ENCODE data around the gene ARHGEF5.

GRCh38 chr7:144403649-144404061 lies 48.5 kb downstream of the ARHGEF5 start, which contains the start of gene NOBOX:
- no peak for TF ChIP-seq CTCF (IDR thresholded peaks at IDR 0.05 in 2 of 3, conservative IDR thresholded peaks at IDR 0.05 in 1 of 3; ENCODE audit: borderline replicate concordance in 1 of 3, insufficient read depth in 1 of 3, low read depth in 2 of 3, low read length in 2 of 3)
- no peak for TF ChIP-seq CEBPB (IDR thresholded peaks at IDR 0.05; ENCODE audit: low read depth)
- TF ChIP-seq REST (IDR thresholded peaks at IDR 0.05; ENCODE audit: low read depth) = no peak
- TF ChIP-seq TCF7L2 (IDR thresholded peaks at IDR 0.05; ENCODE audit: borderline replicate concordance, extremely low read depth, insufficient read depth, insufficient read length) = no peak
- TF ChIP-seq SIN3A (IDR thresholded peaks at IDR 0.05; ENCODE audit: low read depth) = no peak
- no peak for TF ChIP-seq EZH2 (IDR thresholded peaks at IDR 0.05)
- no peak for TF ChIP-seq POLR2AphosphoS5 (IDR thresholded peaks at IDR 0.05; ENCODE audit: low read depth, low read length)
- no peak for TF ChIP-seq POLR2A (IDR thresholded peaks at IDR 0.05; ENCODE audit: borderline replicate concordance, extremely low read depth, insufficient read depth, insufficient read length)
- no peak for TF ChIP-seq FOSL1 (IDR thresholded peaks at IDR 0.05; ENCODE audit: low read depth)

Measured in HCT116 (cell line).